ENCODE measurements around the gene FAM76B. TPM values are rescaled to one million over a fixed set of nuclear protein-coding genes. Genes with fewer than 3 reads are reported as not detected.

The FAM76B gene
- 21.3 and 27.8 TPM in 2 replicates for total RNA-seq

GRCh38 chr11:95789506-95790122 is at the start of gene FAM76B:
TSS of gene FAM76B (minus strand) at chr11:95789782. CDS start at chr11:95789478, 304 bp downstream.

GRCh38 chr11:95790123-95790932 is 746 bp upstream of the FAM76B start, which contains the start of gene CEP57:
TSS of gene CEP57 (plus strand) at chr11:95790498. CDS start at chr11:95790699, 201 bp downstream.

Other genes starting within 250 kb of the FAM76B start
- gene CEP57, start 716 bp upstream of the FAM76B start, total RNA-seq: 30.9 and 41.9 TPM in 2 replicates
- 40.2 and 43.3 TPM in 2 replicates for gene MTMR2, start 134.3 kb upstream of the FAM76B start, total RNA-seq